ENCODE results near the gene EEPD1.

Gene EEPD1

GRCh38 chr7:36309301-36309700 is 156.2 kb downstream of the EEPD1 start:
- Histone ChIP-seq H3K4me1 (ENCODE audit: insufficient read depth, low read length) (no peaks in the 10 kb centered on the region), H3K4me3 (ENCODE audit: low read depth in 1 of 2, low read length in 2 of 2) (no peak overlapping the region), H3K79me2 (ENCODE audit: insufficient read depth, low read length) (no peaks in the 10 kb centered on the region), H3K4me2 (ENCODE audit: insufficient read depth, low read length) (no peak overlapping the region), H3K9ac (ENCODE audit: low read depth, low read length) (no peak overlapping the region), H4K20me1 (ENCODE audit: insufficient read depth, low read length) (no peaks in the 10 kb centered on the region), H2AFZ (ENCODE audit: low read depth, low read length) (no peak overlapping the region), H3K27me3 (ENCODE audit: insufficient read depth, low read length, poor library complexity) (no peaks in the 10 kb centered on the region), H3K36me3 (ENCODE audit: insufficient read depth, low read length) (no peaks in the 10 kb centered on the region), H3K27ac (ENCODE audit: low read length) (no peak overlapping the region), H3K9me3 (ENCODE audit: insufficient read depth, low read length, severe bottlenecking) (no peaks in the 10 kb centered on the region)
- DNase-seq (no peak), ATAC-seq (ENCODE audit: insufficient read depth, low read depth) (no peak)
- TF ChIP-seq EZH2 (IDR thresholded peaks at IDR 0.05; ENCODE audit: borderline replicate concordance, low read depth, low read length, severe bottlenecking) (no peak), CTCF (IDR thresholded peaks at IDR 0.05; ENCODE audit: borderline replicate concordance, extremely low read depth, low read length, poor library complexity, severe bottlenecking) (no peak)

GRCh38 chr7:36309716-36310115 is 156.7 kb downstream of the EEPD1 start:
- DNase-seq, result no peak
- H3K9me3 ChIP-seq (ENCODE audit: insufficient read depth, low read length, severe bottlenecking), result no peaks in the 10 kb centered on the region
- no peak overlapping the region for H3K4me3 ChIP-seq (ENCODE audit: low read depth in 1 of 2, low read length in 2 of 2)
- H3K4me2 ChIP-seq (ENCODE audit: insufficient read depth, low read length), result no peak overlapping the region
- H4K20me1 ChIP-seq (ENCODE audit: insufficient read depth, low read length), result no peaks in the 10 kb centered on the region
- no peaks in the 10 kb centered on the region for H3K27me3 ChIP-seq (ENCODE audit: insufficient read depth, low read length, poor library complexity)
- no peak overlapping the region for H3K9ac ChIP-seq (ENCODE audit: low read depth, low read length)
- H3K4me1 ChIP-seq (ENCODE audit: insufficient read depth, low read length), result no peaks in the 10 kb centered on the region
- ATAC-seq (ENCODE audit: insufficient read depth, low read depth), result no peak
- no peaks in the 10 kb centered on the region for H3K79me2 ChIP-seq (ENCODE audit: insufficient read depth, low read length)
- H3K27ac ChIP-seq (ENCODE audit: low read length), result no peak overlapping the region
- H2AFZ ChIP-seq (ENCODE audit: low read depth, low read length), result no peak overlapping the region
- TF ChIP-seq CTCF (IDR thresholded peaks at IDR 0.05; ENCODE audit: borderline replicate concordance, extremely low read depth, low read length, poor library complexity, severe bottlenecking), result no peak
- TF ChIP-seq EZH2 (IDR thresholded peaks at IDR 0.05; ENCODE audit: borderline replicate concordance, low read depth, low read length, severe bottlenecking), result no peak
- no peaks in the 10 kb centered on the region for H3K36me3 ChIP-seq (ENCODE audit: insufficient read depth, low read length)

GRCh38 chr7:36310897-36311296 is 157.8 kb downstream of the EEPD1 start:
- Histone ChIP-seq H3K9ac (ENCODE audit: low read depth, low read length) (no peak overlapping the region), H3K4me1 (ENCODE audit: insufficient read depth, low read length) (no peaks in the 10 kb centered on the region), H3K36me3 (ENCODE audit: insufficient read depth, low read length) (no peaks in the 10 kb centered on the region), H4K20me1 (ENCODE audit: insufficient read depth, low read length) (no peaks in the 10 kb centered on the region), H3K79me2 (ENCODE audit: insufficient read depth, low read length) (no peaks in the 10 kb centered on the region), H2AFZ (ENCODE audit: low read depth, low read length) (no peak overlapping the region), H3K9me3 (ENCODE audit: insufficient read depth, low read length, severe bottlenecking) (no peaks in the 10 kb centered on the region), H3K27ac (ENCODE audit: low read length) (no peak overlapping the region), H3K4me2 (ENCODE audit: insufficient read depth, low read length) (no peak overlapping the region), H3K27me3 (ENCODE audit: insufficient read depth, low read length, poor library complexity) (no peaks in the 10 kb centered on the region), H3K4me3 (ENCODE audit: low read depth in 1 of 2, low read length in 2 of 2) (no peak overlapping the region)
- ATAC-seq (ENCODE audit: insufficient read depth, low read depth) (no peak), DNase-seq (no peak)
- TF ChIP-seq CTCF (IDR thresholded peaks at IDR 0.05; ENCODE audit: borderline replicate concordance, extremely low read depth, low read length, poor library complexity, severe bottlenecking), result no peak
- TF ChIP-seq EZH2 (IDR thresholded peaks at IDR 0.05; ENCODE audit: borderline replicate concordance, low read depth, low read length, severe bottlenecking), result no peak

- Histone ChIP-seq H3K4me1 (ENCODE audit: insufficient read depth, low read length) (no peaks in the 10 kb centered on the region), H3K4me2 (ENCODE audit: insufficient read depth, low read length) (no peak overlapping the region), H3K4me3 (ENCODE audit: low read depth in 1 of 2, low read length in 2 of 2) (no peak overlapping the region), H4K20me1 (ENCODE audit: insufficient read depth, low read length) (no peaks in the 10 kb centered on the region), H3K27ac (ENCODE audit: low read length) (no peak overlapping the region), H3K36me3 (ENCODE audit: insufficient read depth, low read length) (no peaks in the 10 kb centered on the region), H3K27me3 (ENCODE audit: insufficient read depth, low read length, poor library complexity) (no peaks in the 10 kb centered on the region), H3K9me3 (ENCODE audit: insufficient read depth, low read length, severe bottlenecking) (no peaks in the 10 kb centered on the region), H3K9ac (ENCODE audit: low read depth, low read length) (no peak overlapping the region), H3K79me2 (ENCODE audit: insufficient read depth, low read length) (no peaks in the 10 kb centered on the region), H2AFZ (ENCODE audit: low read depth, low read length) (no peak overlapping the region)
- ATAC-seq (ENCODE audit: insufficient read depth, low read depth) (no peak), DNase-seq (no peak)
- TF ChIP-seq CTCF (IDR thresholded peaks at IDR 0.05; ENCODE audit: borderline replicate concordance, extremely low read depth, low read length, poor library complexity, severe bottlenecking), result no peak
- TF ChIP-seq EZH2 (IDR thresholded peaks at IDR 0.05; ENCODE audit: borderline replicate concordance, low read depth, low read length, severe bottlenecking), result no peak
These were observed 158.5 kb downstream of the EEPD1 start for GRCh38 chr7:36311539-36311938.

All from DND-41 (cell line).